Measurements from ENCODE around the gene TGIF2. TPM values are rescaled to one million over a fixed set of nuclear protein-coding genes. Genes with fewer than 3 reads are reported as not detected.
"Not testable (repeated sequence)": the region's sequence is repeated elsewhere in the genome, so short reads cannot be mapped to it uniquely, and the experiment has no call there.

TGIF2 gene
- total RNA-seq, 4 donors from 2014 or later: 8.1 to 11.3 (median 9.1) TPM

- peaks cover 24% of the 10 kb centered on the region for H3K4me1 ChIP-seq
- H3K9me3 ChIP-seq: no peaks in the 10 kb centered on the region
- 2% methylated on average over 21 of the region's 31 CpGs for WGBS
- no peaks in the 10 kb centered on the region for H3K27me3 ChIP-seq
- H3K27ac ChIP-seq: peak overlapping the region; percentile 91
- H3K36me3 ChIP-seq: peaks cover 34% of the 10 kb centered on the region
- TF ChIP-seq, protein P1, sequence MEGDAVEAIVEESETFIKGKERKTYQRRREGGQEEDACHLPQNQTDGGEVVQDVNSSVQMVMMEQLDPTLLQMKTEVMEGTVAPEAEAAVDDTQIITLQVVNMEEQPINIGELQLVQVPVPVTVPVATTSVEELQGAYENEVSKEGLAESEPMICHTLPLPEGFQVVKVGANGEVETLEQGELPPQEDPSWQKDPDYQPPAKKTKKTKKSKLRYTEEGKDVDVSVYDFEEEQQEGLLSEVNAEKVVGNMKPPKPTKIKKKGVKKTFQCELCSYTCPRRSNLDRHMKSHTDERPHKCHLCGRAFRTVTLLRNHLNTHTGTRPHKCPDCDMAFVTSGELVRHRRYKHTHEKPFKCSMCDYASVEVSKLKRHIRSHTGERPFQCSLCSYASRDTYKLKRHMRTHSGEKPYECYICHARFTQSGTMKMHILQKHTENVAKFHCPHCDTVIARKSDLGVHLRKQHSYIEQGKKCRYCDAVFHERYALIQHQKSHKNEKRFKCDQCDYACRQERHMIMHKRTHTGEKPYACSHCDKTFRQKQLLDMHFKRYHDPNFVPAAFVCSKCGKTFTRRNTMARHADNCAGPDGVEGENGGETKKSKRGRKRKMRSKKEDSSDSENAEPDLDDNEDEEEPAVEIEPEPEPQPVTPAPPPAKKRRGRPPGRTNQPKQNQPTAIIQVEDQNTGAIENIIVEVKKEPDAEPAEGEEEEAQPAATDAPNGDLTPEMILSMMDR (IDR thresholded peaks at IDR 0.05): no peak
- no peak for TF ChIP-seq POLR2AphosphoS5 (IDR thresholded peaks at IDR 0.05)
- DNase-seq (ENCODE audit: low spot score in 2 of 2): peak in 1 of 2 donors; percentile 81
- peak overlapping the region; percentile 90 for H3K4me3 ChIP-seq
These were observed 33.0 kb downstream of the TGIF2 start for GRCh38 chr20:36606158-36607066.

DNA sequence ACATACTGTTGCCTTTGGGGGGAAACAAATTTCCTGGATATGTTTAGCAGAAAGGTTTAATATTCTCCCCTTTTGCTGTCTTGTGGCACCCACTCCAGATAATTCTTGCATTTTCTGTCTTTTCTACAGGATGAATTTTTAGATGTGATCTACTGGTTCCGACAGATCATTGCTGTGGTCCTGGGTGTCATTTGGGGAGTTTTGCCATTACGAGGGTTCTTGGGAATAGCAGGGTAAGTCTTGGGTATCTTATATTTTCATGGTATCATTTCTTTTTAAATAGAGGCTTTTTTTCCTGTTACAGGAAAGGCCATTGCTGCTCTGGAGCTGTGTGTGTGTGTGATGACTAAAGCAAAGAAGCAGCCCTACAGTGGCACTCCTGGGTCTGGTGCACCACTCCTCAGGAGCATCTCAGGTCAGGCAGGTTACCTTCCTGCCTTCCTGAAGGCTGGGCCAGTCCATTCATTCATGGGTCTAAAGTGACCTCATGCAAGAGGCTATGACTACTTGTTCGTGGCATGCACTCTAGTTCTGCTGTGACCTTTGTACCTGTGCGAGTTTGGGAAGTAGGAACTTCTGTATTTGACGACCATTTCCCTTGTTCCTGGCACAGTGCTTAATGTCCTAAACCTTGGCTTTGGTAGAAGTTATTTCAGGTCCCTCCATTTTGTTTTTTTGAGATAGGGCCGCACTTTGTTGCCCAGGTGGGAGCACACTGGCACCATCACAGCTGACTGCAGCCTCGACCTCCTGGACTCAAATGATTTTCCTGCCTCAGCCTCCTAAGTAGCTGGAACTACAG is 34.4 kb downstream of the TGIF2 start:
- Histone ChIP-seq H3K27ac (no peak overlapping the region), H3K4me3 (peak overlapping the region; percentile 90), H3K9me3 (no peaks in the 10 kb centered on the region), H3K4me1 (peaks cover 24% of the 10 kb centered on the region), H3K36me3 (peaks cover 47% of the 10 kb centered on the region), H3K27me3 (no peaks in the 10 kb centered on the region)
- TF ChIP-seq EP300 (IDR thresholded peaks at IDR 0.05) (no peak), POLR2AphosphoS5 (IDR thresholded peaks at IDR 0.05) (no peak), POLR2A (IDR thresholded peaks at IDR 0.05) (no peak)
- TF ChIP-seq, protein P1 (IDR thresholded peaks at IDR 0.05): no peak
- 90% methylated on average over 7 of the region's 7 CpGs for WGBS
- DNase-seq (ENCODE audit: low spot score in 2 of 2): no peak

GRCh38 chr20:36608388-36608728 is 35.0 kb downstream of the TGIF2 start:
- Histone ChIP-seq H3K36me3 (peaks cover 53% of the 10 kb centered on the region), H3K4me1 (peaks cover 24% of the 10 kb centered on the region)
- not testable (repeated sequence) for H3K4me3 ChIP-seq; H3K9me3 ChIP-seq; H3K27ac ChIP-seq; DNase-seq (ENCODE audit: low spot score in 2 of 2); H3K27me3 ChIP-seq
- WGBS: 63% methylated on average over 6 of the region's 6 CpGs

- peaks cover 20% of the 10 kb centered on the region for H3K4me1 ChIP-seq
- WGBS: 93% methylated on average over 5 of the region's 5 CpGs
These were observed 38.2 kb downstream of the TGIF2 start for GRCh38 chr20:36611625-36612024.

GRCh38 chr20:36613974-36614373 is 40.6 kb downstream of the TGIF2 start:
- no peaks in the 10 kb centered on the region for H3K9me3 ChIP-seq
- TF ChIP-seq, protein P1 (IDR thresholded peaks at IDR 0.05): no peak
- TF ChIP-seq EP300 (IDR thresholded peaks at IDR 0.05): no peak
- no peak for TF ChIP-seq POLR2A (IDR thresholded peaks at IDR 0.05)
- TF ChIP-seq POLR2AphosphoS5 (IDR thresholded peaks at IDR 0.05): no peak
- H3K27ac ChIP-seq: no peak overlapping the region
- peaks cover 6% of the 10 kb centered on the region for H3K4me1 ChIP-seq
- H3K4me3 ChIP-seq: no peak overlapping the region
- WGBS: 61% methylated on average over 3 of the region's 3 CpGs
- no peaks in the 10 kb centered on the region for H3K27me3 ChIP-seq
- no peak for DNase-seq (ENCODE audit: low spot score in 2 of 2)
- H3K36me3 ChIP-seq: peaks cover 58% of the 10 kb centered on the region

More at GRCh38 chr20:36611625-36612024, 38.2 kb downstream of the TGIF2 start:
- Histone ChIP-seq H3K9me3 (no peaks in the 10 kb centered on the region), H3K4me3 (no peak overlapping the region), H3K27me3 (no peaks in the 10 kb centered on the region), H3K36me3 (peaks cover 68% of the 10 kb centered on the region), H3K27ac (no peak overlapping the region)
- TF ChIP-seq, protein P1 (IDR thresholded peaks at IDR 0.05): no peak
- TF ChIP-seq EP300 (IDR thresholded peaks at IDR 0.05) (no peak), POLR2AphosphoS5 (IDR thresholded peaks at IDR 0.05) (no peak), POLR2A (IDR thresholded peaks at IDR 0.05) (no peak)
- DNase-seq (ENCODE audit: low spot score in 2 of 2): no peak
